Astrocyte of the cerebellum (primary cell): ENCODE measurements around the gene GRIP1.
A peak's percentile ranks its signal among the peaks of the same experiment; 100 is the strongest.

Experiments used
- DNase-seq: peaks from one replicate; pipeline ENCODE4 v3.0.0-alpha.2; 2011; ENCODE audit warnings: low read depth
- H3K4me3 ChIP-seq: 2 replicates; pipeline ENCODE4 v1.5.1; 2011; ENCODE audit warnings: mild to moderate bottlenecking, low read depth, low read length, moderate library complexity
- CTCF ChIP-seq: IDR thresholded peaks from 2 replicates; pipeline ENCODE4 v1.5.1; 2012; ENCODE audit warnings: low read length, low read depth, moderate library complexity, mild to moderate bottlenecking; ENCODE audit errors: missing control alignments
- in situ Hi-C: cut with HindIII; loops from 2 replicates; pipeline ENCODE4 v1.10.0; 2017; ENCODE audit warnings: low sequenced_read_pairs

GRIP1 gene

GRCh38 chr12:66694666-66695613 lies 16.1 kb upstream of the GRIP1 start:
- H3K4me3 ChIP-seq: no peak overlapping the region
- TF ChIP-seq CTCF: no peak
- DNase-seq: no peak
- in situ Hi-C loops: no loop called here

- H3K4me3 ChIP-seq: no peak overlapping the region
- in situ Hi-C loops: no loop called here
- DNase-seq: peak; percentile 68
- TF ChIP-seq CTCF: peak; percentile 63
Observed at GRCh38 chr12:66693901-66694513, 15.1 kb upstream of the GRIP1 start.

GRCh38 chr12:66692986-66693385 lies 14.1 kb upstream of the GRIP1 start:
- DNase-seq: no peak
- no peak for TF ChIP-seq CTCF
- no peak overlapping the region for H3K4me3 ChIP-seq
- in situ Hi-C loops: no loop called here

- DNase-seq: no peak
- in situ Hi-C loops: no loop called here
- no peak for TF ChIP-seq CTCF
- no peak overlapping the region for H3K4me3 ChIP-seq
Observed at GRCh38 chr12:66692170-66692569, 13.3 kb upstream of the GRIP1 start.

GRCh38 chr12:66688846-66689439 lies 10.1 kb upstream of the GRIP1 start:
- peak; percentile 61 for TF ChIP-seq CTCF
- no peak overlapping the region for H3K4me3 ChIP-seq
- no peak for DNase-seq
- in situ Hi-C loops: no loop called here

GRCh38 chr12:66684222-66684621 lies 5.3 kb upstream of the GRIP1 start:
- no peak for DNase-seq
- no peak overlapping the region for H3K4me3 ChIP-seq
- no peak for TF ChIP-seq CTCF
- in situ Hi-C loops: no loop called here
